NCI-H1092 treated with DMSO at 0.1 percent for 48 hours (cell line): ENCODE results near the gene TUBA8.
"Not testable (repeated sequence)": the region's sequence is repeated elsewhere in the genome, so short reads cannot be mapped to it uniquely, and the experiment has no call there.

Source experiments
- DNase-seq: peaks from one replicate; lab custom pipeline; 2025; lab: John Stamatoyannopoulos, UW

The TUBA8 gene

GRCh38 chr22:18173441-18173840, 62.8 kb downstream of the TUBA8 start:
- not testable (repeated sequence) for DNase-seq
